ENCODE data around the gene CSMD2. TPM values are rescaled to one million over a fixed set of nuclear protein-coding genes. Genes with fewer than 3 reads are reported as not detected.

CSMD2 gene
- total RNA-seq, 2 experiments from 2014 or later = not detected

GRCh38 chr1:33784876-33785275 lies 380.2 kb downstream of the CSMD2 start:
- H3K36me3 Mint-ChIP-seq (ENCODE audit: low read depth) = no peaks in the 10 kb centered on the region
- ChIA-PET POLR2A (no interaction called here), CTCF (no interaction called here)
- H3K27me3 Mint-ChIP-seq = peaks cover 11% of the 10 kb centered on the region
- H3K27ac Mint-ChIP-seq = no peak overlapping the region
- intact Hi-C loops (cut with micrococcal nuclease) = no loop called here
- DNase-seq (no peak), ATAC-seq (no peak)
- TF ChIP-seq, protein P1, sequence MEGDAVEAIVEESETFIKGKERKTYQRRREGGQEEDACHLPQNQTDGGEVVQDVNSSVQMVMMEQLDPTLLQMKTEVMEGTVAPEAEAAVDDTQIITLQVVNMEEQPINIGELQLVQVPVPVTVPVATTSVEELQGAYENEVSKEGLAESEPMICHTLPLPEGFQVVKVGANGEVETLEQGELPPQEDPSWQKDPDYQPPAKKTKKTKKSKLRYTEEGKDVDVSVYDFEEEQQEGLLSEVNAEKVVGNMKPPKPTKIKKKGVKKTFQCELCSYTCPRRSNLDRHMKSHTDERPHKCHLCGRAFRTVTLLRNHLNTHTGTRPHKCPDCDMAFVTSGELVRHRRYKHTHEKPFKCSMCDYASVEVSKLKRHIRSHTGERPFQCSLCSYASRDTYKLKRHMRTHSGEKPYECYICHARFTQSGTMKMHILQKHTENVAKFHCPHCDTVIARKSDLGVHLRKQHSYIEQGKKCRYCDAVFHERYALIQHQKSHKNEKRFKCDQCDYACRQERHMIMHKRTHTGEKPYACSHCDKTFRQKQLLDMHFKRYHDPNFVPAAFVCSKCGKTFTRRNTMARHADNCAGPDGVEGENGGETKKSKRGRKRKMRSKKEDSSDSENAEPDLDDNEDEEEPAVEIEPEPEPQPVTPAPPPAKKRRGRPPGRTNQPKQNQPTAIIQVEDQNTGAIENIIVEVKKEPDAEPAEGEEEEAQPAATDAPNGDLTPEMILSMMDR (IDR thresholded peaks at IDR 0.05) = no peak
- H3K4me1 Mint-ChIP-seq (ENCODE audit: low read depth) = no peaks in the 10 kb centered on the region
- no peak overlapping the region for H3K4me3 Mint-ChIP-seq
- H3K9me3 Mint-ChIP-seq = no peaks in the 10 kb centered on the region

- DNase-seq = no peak
- Mint-ChIP-seq H3K27me3 (peaks cover 11% of the 10 kb centered on the region), H3K4me3 (no peak overlapping the region), H3K4me1 (ENCODE audit: low read depth) (no peaks in the 10 kb centered on the region), H3K9me3 (no peaks in the 10 kb centered on the region), H3K36me3 (ENCODE audit: low read depth) (no peaks in the 10 kb centered on the region), H3K27ac (no peak overlapping the region)
- intact Hi-C loops (cut with micrococcal nuclease) = no loop called here
- ChIA-PET CTCF (no interaction called here), POLR2A (no interaction called here)
- TF ChIP-seq, protein P1 (IDR thresholded peaks at IDR 0.05) = no peak
- no peak for ATAC-seq
These were observed 382.3 kb downstream of the CSMD2 start for GRCh38 chr1:33782776-33783175.

DNA sequence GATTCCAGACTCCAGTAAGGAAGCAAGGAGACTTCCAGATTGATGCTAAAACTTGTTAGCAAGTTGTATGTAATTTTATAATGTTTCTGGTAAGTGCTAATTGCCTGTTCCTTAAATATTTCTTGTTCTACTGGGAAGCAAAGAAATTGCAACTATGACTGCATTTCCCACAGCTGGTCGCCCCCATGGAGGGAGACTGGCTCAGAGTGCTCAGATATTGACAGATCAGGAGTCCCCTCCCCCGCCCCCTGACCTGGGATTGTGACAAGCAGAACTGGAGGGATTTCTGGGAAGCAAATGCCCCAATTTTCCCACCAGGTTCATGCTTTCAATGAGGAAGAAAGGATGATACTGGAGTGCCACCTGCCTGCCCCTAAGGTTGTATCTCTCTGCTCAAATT lies 383.4 kb downstream of the CSMD2 start:
- Mint-ChIP-seq H3K4me3 (no peak overlapping the region), H3K9me3 (no peaks in the 10 kb centered on the region), H3K36me3 (ENCODE audit: low read depth) (no peaks in the 10 kb centered on the region), H3K4me1 (ENCODE audit: low read depth) (no peaks in the 10 kb centered on the region), H3K27me3 (peaks cover 8% of the 10 kb centered on the region), H3K27ac (no peak overlapping the region)
- intact Hi-C loops (cut with micrococcal nuclease) = no loop called here
- CTCF ChIA-PET = no interaction called here
- TF ChIP-seq, protein P1 (IDR thresholded peaks at IDR 0.05) = no peak
- POLR2A ChIA-PET = no interaction called here
- DNase-seq = no peak
- ATAC-seq = no peak

DNA sequence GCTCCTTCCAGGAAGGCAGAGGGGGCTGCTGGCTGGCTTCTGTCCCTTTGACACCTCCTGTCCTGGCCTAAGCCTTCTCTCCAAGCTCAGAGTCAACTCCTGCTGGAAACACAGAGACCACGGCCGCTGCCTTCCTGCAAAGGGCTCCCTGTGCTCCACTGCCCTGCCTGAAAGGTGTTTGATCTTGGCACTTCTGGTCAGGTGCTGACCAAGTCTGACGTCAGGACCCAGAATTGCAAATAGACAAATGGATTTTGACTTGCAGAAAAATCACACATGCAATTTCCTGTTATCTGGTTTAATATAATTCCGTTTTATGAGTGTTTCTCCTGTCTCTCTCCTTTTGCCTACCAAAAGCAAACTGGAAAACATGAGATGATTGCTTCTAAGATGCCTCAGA lies 387.7 kb downstream of the CSMD2 start:
- DNase-seq (no peak), ATAC-seq (no peak)
- intact Hi-C loops (cut with micrococcal nuclease) = no loop called here
- Mint-ChIP-seq H3K36me3 (ENCODE audit: low read depth) (no peaks in the 10 kb centered on the region), H3K4me1 (ENCODE audit: low read depth) (no peaks in the 10 kb centered on the region), H3K27me3 (peaks cover 14% of the 10 kb centered on the region), H3K4me3 (no peak overlapping the region), H3K27ac (no peak overlapping the region), H3K9me3 (no peaks in the 10 kb centered on the region)
- ChIA-PET POLR2A (no interaction called here), CTCF (no interaction called here)
- TF ChIP-seq, protein P1 (IDR thresholded peaks at IDR 0.05) = no peak

DNA sequence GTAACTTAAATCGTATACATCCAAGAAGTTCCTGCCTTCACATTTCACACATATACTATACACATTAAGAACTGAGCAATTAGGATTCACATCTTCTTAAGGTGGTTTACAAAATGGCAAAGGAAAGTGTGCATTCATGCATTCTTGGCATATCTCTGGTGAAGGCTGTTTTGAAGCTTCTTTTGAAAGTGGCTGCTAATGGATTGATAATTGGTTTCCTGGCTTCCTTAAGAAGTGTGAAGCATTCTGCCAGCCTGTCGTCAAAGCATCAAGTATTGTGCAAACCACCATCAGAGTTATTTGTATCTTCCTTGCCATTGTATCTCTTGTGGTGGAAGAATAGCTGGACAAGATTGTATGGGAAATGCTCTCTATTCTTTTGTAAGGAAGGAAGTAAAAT lies 396.2 kb downstream of the CSMD2 start:
- CTCF ChIA-PET = no interaction called here

More for the DNA sequence above, 396.2 kb downstream of the CSMD2 start:
- no peak for DNase-seq
- POLR2A ChIA-PET = no interaction called here
- TF ChIP-seq, protein P1 (IDR thresholded peaks at IDR 0.05) = no peak
- intact Hi-C loops (cut with micrococcal nuclease) = no loop called here
- Mint-ChIP-seq H3K27me3 (peaks cover 17% of the 10 kb centered on the region), H3K36me3 (ENCODE audit: low read depth) (no peaks in the 10 kb centered on the region), H3K4me1 (ENCODE audit: low read depth) (no peaks in the 10 kb centered on the region), H3K4me3 (no peak overlapping the region), H3K9me3 (no peaks in the 10 kb centered on the region), H3K27ac (no peak overlapping the region)
- no peak for ATAC-seq
